NCI-H1105 (cell line): Measurements from ENCODE around the gene PTPRG.
"Not testable (repeated sequence)": the region's sequence is repeated elsewhere in the genome, so short reads cannot be mapped to it uniquely, and the experiment has no call there.

ENCODE experiments used
- DNase-seq: peaks from one replicate; lab custom pipeline; 2025; lab: John Stamatoyannopoulos, UW

PTPRG gene

GRCh38 chr3:61725851-61726333 lies 164.5 kb downstream of the PTPRG start:
- no peak for DNase-seq

GRCh38 chr3:61727435-61727834 lies 166.1 kb downstream of the PTPRG start:
- no peak for DNase-seq

- DNase-seq, result no peak
Measured at GRCh38 chr3:61729038-61729634, 167.8 kb downstream of the PTPRG start.

- no peak for DNase-seq
Measured at GRCh38 chr3:61730056-61730455, 168.7 kb downstream of the PTPRG start.

GRCh38 chr3:61730577-61731231 lies 169.3 kb downstream of the PTPRG start:
- DNase-seq, result no peak

GRCh38 chr3:61733000-61733399 lies 171.6 kb downstream of the PTPRG start:
- DNase-seq, result no peak

- no peak for DNase-seq
Measured at GRCh38 chr3:61733876-61734275, 172.5 kb downstream of the PTPRG start.

GRCh38 chr3:61734749-61735686 lies 173.6 kb downstream of the PTPRG start:
- DNase-seq, result no peak

- DNase-seq, result no peak
Measured at GRCh38 chr3:61736506-61736905, 175.1 kb downstream of the PTPRG start.

- no peak for DNase-seq
Measured at GRCh38 chr3:61739640-61740039, 178.3 kb downstream of the PTPRG start.

GRCh38 chr3:61740494-61740893 lies 179.1 kb downstream of the PTPRG start:
- no peak for DNase-seq

- DNase-seq, result no peak
Measured at GRCh38 chr3:61741551-61741950, 180.2 kb downstream of the PTPRG start.

- no peak for DNase-seq
Measured at GRCh38 chr3:61742006-61742405, 180.6 kb downstream of the PTPRG start.

- DNase-seq, result no peak
Measured at GRCh38 chr3:61743067-61743466, 181.7 kb downstream of the PTPRG start.

- no peak for DNase-seq
Measured at GRCh38 chr3:61743686-61744242, 182.4 kb downstream of the PTPRG start.

- DNase-seq, result no peak
Measured at GRCh38 chr3:61748288-61748687, 186.9 kb downstream of the PTPRG start.

GRCh38 chr3:61750766-61751165 lies 189.4 kb downstream of the PTPRG start:
- no peak for DNase-seq

GRCh38 chr3:61758839-61759238 lies 197.5 kb downstream of the PTPRG start:
- DNase-seq, result no peak

GRCh38 chr3:61760783-61761182 lies 199.4 kb downstream of the PTPRG start:
- not testable (repeated sequence) for DNase-seq

GRCh38 chr3:61761694-61762430 lies 200.5 kb downstream of the PTPRG start:
- no peak for DNase-seq

GRCh38 chr3:61765157-61765876 lies 203.9 kb downstream of the PTPRG start:
- DNase-seq, result no peak
